K562 (cell line): Measurements from ENCODE around the gene COL25A1. TPM values are rescaled to one million over a fixed set of nuclear protein-coding genes. Genes with fewer than 3 reads are reported as not detected.

ENCODE experiments used
- ATAC-seq: fragments of 200-7000 bp; cut with Tn5 transposase; 3 replicates; pipeline ENCODE4 v1.9.1; 2020; ENCODE audit warnings: moderate library complexity
- BruUV-seq: library from RNA; stranded (reverse); fragments of 400-500 nt; replicated peaks from 2 replicates; lab custom pipeline; 2021; lab: Mats Ljungman, UMichigan
- CTCF ChIA-PET: fragments of 300-600 bp; formaldehyde crosslinking; extraction: SDS; loops from one replicate; lab custom pipeline; 2021; ENCODE audit warnings: low intra/inter-chr PET ratio; lab: Yijun Ruan, JAX
- POLR2A ChIA-PET: fragments of 300-600, 350-650 bp; sonication (Branson Sonifier 250); formaldehyde crosslinking; extraction: SDS; loops from one replicate; lab custom pipeline; 2021; ENCODE audit warnings: antibody characterized with exemption, inconsistent platforms; lab: Yijun Ruan, JAX
- DNase-seq, 4 experiments: peaks; one replicate each; pipeline versions ENCODE4 v3.0.0 to v3.0.0-alpha.2; 2011 to 2018; ENCODE audit warnings: low spot score in 3 of 4, mixed read lengths in 3 of 4; ENCODE audit errors: extremely low read depth in 1 of 4
- FAIRE-seq: peaks from 2 replicates; lab custom pipeline; 2011; peaks lifted over from hg19 to GRCh38; lab: Jason Lieb, UNC
- H2AFZ ChIP-seq: 2 replicates; pipeline ENCODE4 v1.6.0; 2011; ENCODE audit warnings: low read depth, low read length, control low read depth, inconsistent platforms
- H3K27ac ChIP-seq: fragments of 200-600 bp; 3 replicates; pipeline ENCODE4 v1.8.0; 2011; ENCODE audit warnings: low read depth, mild to moderate bottlenecking, control low read depth, inconsistent platforms, low read length, moderate library complexity, mixed read lengths; ENCODE audit errors: extremely low read depth
- H3K27me3 ChIP-seq, 2 experiments: fragments of 300-600 bp in 1 of 2; 2 replicates in 1 of 2; 3 replicates in 1 of 2; pipeline versions ENCODE4 v1.6.0 to v1.8.0; 2011; ENCODE audit warnings: inconsistent platforms in 2 of 2, low read length in 2 of 2, mild to moderate bottlenecking in 1 of 2, mixed read lengths in 1 of 2, moderate library complexity in 1 of 2; ENCODE audit not compliant: control insufficient read depth in 2 of 2, insufficient read depth in 2 of 2
- H3K36me3 ChIP-seq: fragments of 300-600 bp; 3 replicates; pipeline ENCODE4 v1.8.0; 2011; ENCODE audit warnings: mild to moderate bottlenecking, low read length, inconsistent platforms; ENCODE audit not compliant: control insufficient read depth, insufficient read depth
- H3K4me1 ChIP-seq, 2 experiments: fragments of 200-600 bp in 1 of 2; replicated peaks in 1 of 2; 2 replicates in 1 of 2; 3 replicates in 1 of 2; pipeline versions ENCODE4 v1.5.1 to v1.8.0; 2011; ENCODE audit warnings: inconsistent platforms in 2 of 2, low read length in 2 of 2, mild to moderate bottlenecking in 1 of 2, mixed read lengths in 1 of 2, moderate library complexity in 1 of 2; ENCODE audit not compliant: control insufficient read depth in 2 of 2, insufficient read depth in 2 of 2
- H3K4me2 ChIP-seq: 2 replicates; pipeline ENCODE4 v1.6.1; 2011; ENCODE audit warnings: low read length, control low read depth, inconsistent platforms, mixed read lengths; ENCODE audit not compliant: insufficient read depth
- H3K4me3 ChIP-seq: fragments of 200-600 bp; sonication (generic), shearing (Covaris generic); 2 replicates; pipeline ENCODE4 v1.5.1; 2016; ENCODE audit warnings: control low read depth, inconsistent platforms
- H3K79me2 ChIP-seq: fragments of 200-600 bp; 3 replicates; pipeline ENCODE4 v1.8.0; 2011; ENCODE audit warnings: low read length, inconsistent platforms; ENCODE audit not compliant: control insufficient read depth, insufficient read depth
- H3K9ac ChIP-seq, 2 experiments: 2 replicates each; pipeline versions ENCODE4 v1.6.0 to v1.6.1; 2011; ENCODE audit warnings: low read depth in 2 of 2, low read length in 2 of 2, control low read depth in 1 of 2, inconsistent platforms in 1 of 2, mild to moderate bottlenecking in 1 of 2, mixed read lengths in 1 of 2; ENCODE audit not compliant: insufficient read depth in 1 of 2
- H3K9me1 ChIP-seq: one replicate; pipeline ENCODE4 v1.6.0; 2011; ENCODE audit warnings: inconsistent platforms, mild to moderate bottlenecking, low read length, moderate library complexity; ENCODE audit not compliant: control insufficient read depth, insufficient read depth
- H3K9me3 ChIP-seq: replicated peaks from 2 replicates; pipeline ENCODE4 v1.5.1; 2011; ENCODE audit warnings: low read depth, low read length, inconsistent platforms; ENCODE audit not compliant: control insufficient read depth, insufficient read depth
- H4K20me1 ChIP-seq: replicated peaks from 2 replicates; pipeline ENCODE4 v1.6.1; 2011; ENCODE audit warnings: low read length, inconsistent platforms, mixed read lengths; ENCODE audit not compliant: control insufficient read depth, insufficient read depth
- CEBPB ChIP-seq: fragments of 450-650 bp; IDR thresholded peaks from 2 replicates; pipeline ENCODE4 v1.6.1; 2016; ENCODE audit warnings: missing genetic modification characterization, missing compliant biosample characterization
- CEBPG ChIP-seq, 3 experiments: fragments of 200-800 bp in 1 of 3; sonication (Bioruptor generic) in 1 of 3; sonication (generic) in 1 of 3; formaldehyde crosslinking in 1 of 3; IDR thresholded peaks in 2 of 3; conservative IDR thresholded peaks in 1 of 3; 2 replicates each; pipeline versions ENCODE4 v1.6.1 to v1.8.0; 2016 to 2022; ENCODE audit warnings: missing compliant biosample characterization in 2 of 3, missing genetic modification characterization in 2 of 3, mild to moderate bottlenecking in 1 of 3, missing genetic modification reagents in 1 of 3
- TRIM24 ChIP-seq, 2 experiments: fragments of 450-650 bp; IDR thresholded peaks; 2 replicates each; pipeline ENCODE4 v1.6.1; 2016
- ZNF384 ChIP-seq: IDR thresholded peaks from 2 replicates; pipeline ENCODE4 v1.6.1; 2012; ENCODE audit warnings: low read depth, low read length, improper control_type of control experiment
- WGBS: fragments of 100-300 bp; shearing (Covaris generic); methylation state at CpG from one replicate; pipeline ENCODE4 v1.1.6; 2016; ENCODE audit warnings: low coverage, mixed read lengths; ENCODE audit not compliant: insufficient coverage; ENCODE audit errors: missing lambda C conversion rate; 5-methylcytosine and 5-hydroxymethylcytosine counted together
- in situ Hi-C: fragments of 300-500 bp; cut with MboI; formaldehyde crosslinking; loops from 4 replicates; pipeline ENCODE4 v1.15.0; 2018; ENCODE audit warnings: inconsistent platforms, mixed read lengths
- intact Hi-C: fragments of 100-400 bp; cut with micrococcal nuclease; formaldehyde crosslinking; loops from 2 replicates; pipeline ENCODE4 v1.14.2; 2022
- polyA plus RNA-seq, 8 experiments: library from polyadenylated mRNA; depleted of rRNA in 4 of 8; stranded (reverse) in 5 of 8; unstranded in 3 of 8; fragments of >200 nt; fragmentation: Nextera tagmentation in 2 of 8; fragmentation: Illumina TruSeq in 1 of 8; extraction: Ambion mirVana in 2 of 8; extraction: Trizol in 1 of 8; gene quantifications; 2 replicates each; pipeline versions ENCODE4 v1.2.1 to v1.2.3, GENCODE V29; 2011 to 2014; ENCODE audit warnings: inconsistent platforms in 1 of 8, missing spikeins in 1 of 8
- total RNA-seq, 7 experiments: library from RNA; depleted of rRNA in 6 of 7; stranded (reverse); fragments of >200 nt in 6 of 7; fragmentation: Illumina TruSeq in 2 of 7; extraction: Trizol in 2 of 7; gene quantifications; 2 replicates each; pipeline versions ENCODE4 v1.2.1 to v1.2.3, GENCODE V29; 2011 to 2021; ENCODE audit warnings: low replicate concordance in 1 of 7
- TF ChIP-seq, protein P1 (sequence below), 2 experiments: fragments of 450-650 bp in 1 of 2; sonication (generic) in 1 of 2; formaldehyde crosslinking in 1 of 2; IDR thresholded peaks in 1 of 2; conservative IDR thresholded peaks in 1 of 2; 2 replicates each; pipeline versions ENCODE4 v1.6.1 to v1.8.1; 2016 to 2023; ENCODE audit warnings: mild to moderate bottlenecking in 2 of 2, moderate library complexity in 2 of 2, inconsistent platforms in 1 of 2, missing genetic modification reagents in 1 of 2
- TF ChIP-seq, protein P2 (sequence below): fragments of 450-650 bp; formaldehyde crosslinking; IDR thresholded peaks from 2 replicates; pipeline ENCODE4 v1.4.0; 2022; ENCODE audit warnings: mild to moderate bottlenecking, moderate library complexity
- TF ChIP-seq, protein P3 (sequence below): IDR thresholded peaks from 3 replicates; pipeline ENCODE4 v1.6.1; 2011; ENCODE audit warnings: borderline replicate concordance, mild to moderate bottlenecking; ENCODE audit not compliant: insufficient read length, insufficient read depth
- TF ChIP-seq, protein P4 (sequence below): fragments of 450-650 bp; formaldehyde crosslinking; IDR thresholded peaks from 2 replicates; pipeline ENCODE4 v1.4.0; 2022; ENCODE audit warnings: missing genetic modification characterization

Gene COL25A1
- total and polyA plus RNA-seq, 9 of the 15 experiments (the other 6 are each of a cell fraction or from before 2014, with no cell fraction given), result 0.03 to 0.62 (median 0.27) TPM

DNA sequence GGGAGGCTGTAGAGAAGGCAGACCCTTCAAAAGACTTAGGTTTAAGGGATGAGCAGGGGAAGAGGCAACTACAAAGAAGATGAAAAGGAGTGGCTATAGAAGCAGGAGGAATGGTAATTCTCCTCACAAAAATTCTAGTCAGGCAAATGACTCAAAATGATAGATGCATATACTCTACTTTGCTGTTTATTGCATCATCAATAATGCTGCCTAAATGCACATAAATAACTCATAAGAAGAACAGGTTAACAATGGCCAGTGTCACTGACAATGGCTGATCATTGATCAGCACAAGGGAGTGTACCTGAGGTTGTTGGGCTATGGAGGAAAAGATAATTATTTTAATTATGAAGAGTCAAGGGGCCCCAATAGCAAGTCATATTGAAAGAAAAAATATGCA, 354.9 kb downstream of the COL25A1 start (continued):
- TF ChIP-seq, protein P1, sequence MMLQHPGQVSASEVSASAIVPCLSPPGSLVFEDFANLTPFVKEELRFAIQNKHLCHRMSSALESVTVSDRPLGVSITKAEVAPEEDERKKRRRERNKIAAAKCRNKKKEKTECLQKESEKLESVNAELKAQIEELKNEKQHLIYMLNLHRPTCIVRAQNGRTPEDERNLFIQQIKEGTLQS (IDR thresholded peaks at IDR 0.05), result peak; percentile 88
- TF ChIP-seq, protein P1 (CRISPR knock-in tag; conservative IDR thresholded peaks at IDR 0.05), result no peak
- TF ChIP-seq, protein P2, sequence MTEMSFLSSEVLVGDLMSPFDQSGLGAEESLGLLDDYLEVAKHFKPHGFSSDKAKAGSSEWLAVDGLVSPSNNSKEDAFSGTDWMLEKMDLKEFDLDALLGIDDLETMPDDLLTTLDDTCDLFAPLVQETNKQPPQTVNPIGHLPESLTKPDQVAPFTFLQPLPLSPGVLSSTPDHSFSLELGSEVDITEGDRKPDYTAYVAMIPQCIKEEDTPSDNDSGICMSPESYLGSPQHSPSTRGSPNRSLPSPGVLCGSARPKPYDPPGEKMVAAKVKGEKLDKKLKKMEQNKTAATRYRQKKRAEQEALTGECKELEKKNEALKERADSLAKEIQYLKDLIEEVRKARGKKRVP, result peak; percentile 45; the same call in 1 of the 2 replicates
- peak; percentile 30 to 53; a peak in 2 of 4 replicates for TF ChIP-seq TRIM24 (IDR thresholded peaks at IDR 0.05)
- TF ChIP-seq, protein P3, sequence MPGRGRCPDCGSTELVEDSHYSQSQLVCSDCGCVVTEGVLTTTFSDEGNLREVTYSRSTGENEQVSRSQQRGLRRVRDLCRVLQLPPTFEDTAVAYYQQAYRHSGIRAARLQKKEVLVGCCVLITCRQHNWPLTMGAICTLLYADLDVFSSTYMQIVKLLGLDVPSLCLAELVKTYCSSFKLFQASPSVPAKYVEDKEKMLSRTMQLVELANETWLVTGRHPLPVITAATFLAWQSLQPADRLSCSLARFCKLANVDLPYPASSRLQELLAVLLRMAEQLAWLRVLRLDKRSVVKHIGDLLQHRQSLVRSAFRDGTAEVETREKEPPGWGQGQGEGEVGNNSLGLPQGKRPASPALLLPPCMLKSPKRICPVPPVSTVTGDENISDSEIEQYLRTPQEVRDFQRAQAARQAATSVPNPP, result no peak

DNA sequence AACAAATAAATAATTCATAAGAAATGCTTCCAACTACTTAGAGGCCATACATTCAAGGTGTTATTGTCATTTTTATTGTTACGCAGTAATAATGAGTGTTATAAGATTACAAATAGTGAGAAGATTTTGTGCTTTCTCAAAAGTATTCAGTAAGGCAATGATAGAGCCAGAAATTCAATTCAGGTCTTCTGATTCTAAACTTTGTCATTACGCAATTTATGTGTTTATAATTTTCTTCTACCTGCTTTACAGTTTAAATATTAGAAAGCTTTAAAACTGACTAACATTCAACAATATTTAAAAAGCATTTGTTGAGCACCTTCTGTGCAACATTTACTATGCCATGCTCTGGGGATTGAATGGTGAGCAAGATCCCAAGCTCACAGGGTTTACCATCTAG, 356.2 kb downstream of the COL25A1 start:
- Histone ChIP-seq H3K9me1 (no peaks in the 10 kb centered on the region), H3K36me3 (no peaks in the 10 kb centered on the region), H3K9ac (no peak overlapping the region), H3K79me2 (no peaks in the 10 kb centered on the region), H3K27me3 (no peaks in the 10 kb centered on the region), H2AFZ (no peak overlapping the region), H3K4me2 (no peak overlapping the region), H3K27ac (no peak overlapping the region), H3K4me1 (peaks cover 0 to 18% of the 10 kb centered on the region in 2 experiments; a peak in 4 of 5 replicates), H3K9me3 (no peaks in the 10 kb centered on the region), H3K4me3 (no peak overlapping the region), H4K20me1 (no peaks in the 10 kb centered on the region)
- no peak for ATAC-seq
- no TSS peak for BruUV-seq
- ChIA-PET POLR2A (no interaction called here), CTCF (no interaction called here)
- no peak for DNase-seq
- TF ChIP-seq, protein P4, sequence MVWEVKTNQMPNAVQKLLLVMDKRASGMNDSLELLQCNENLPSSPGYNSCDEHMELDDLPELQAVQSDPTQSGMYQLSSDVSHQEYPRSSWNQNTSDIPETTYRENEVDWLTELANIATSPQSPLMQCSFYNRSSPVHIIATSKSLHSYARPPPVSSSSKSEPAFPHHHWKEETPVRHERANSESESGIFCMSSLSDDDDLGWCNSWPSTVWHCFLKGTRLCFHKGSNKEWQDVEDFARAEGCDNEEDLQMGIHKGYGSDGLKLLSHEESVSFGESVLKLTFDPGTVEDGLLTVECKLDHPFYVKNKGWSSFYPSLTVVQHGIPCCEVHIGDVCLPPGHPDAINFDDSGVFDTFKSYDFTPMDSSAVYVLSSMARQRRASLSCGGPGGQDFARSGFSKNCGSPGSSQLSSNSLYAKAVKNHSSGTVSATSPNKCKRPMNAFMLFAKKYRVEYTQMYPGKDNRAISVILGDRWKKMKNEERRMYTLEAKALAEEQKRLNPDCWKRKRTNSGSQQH (CRISPR knock-in tag), result no peak
- no peak for TF ChIP-seq CEBPG (CRISPR knock-in tag; IDR thresholded peaks at IDR 0.05)
- peak; percentile 33 to 71; a peak in 3 of 4 replicates for TF ChIP-seq CEBPG (tag; conservative IDR thresholded peaks at IDR 0.05 in 1 of 2, IDR thresholded peaks at IDR 0.05 in 1 of 2)
- TF ChIP-seq ZNF384, result no peak
- peak; percentile 84 for TF ChIP-seq CEBPB (tag)
- no peak for FAIRE-seq
- in situ Hi-C loops (no loop called here), intact Hi-C loops (no loop called here)
- 93% methylated on average over 2 of the region's 2 CpGs for WGBS
